Erythroblast (primary cell): ENCODE measurements around the gene PDGFD.

ENCODE experiments used
- GATA1 ChIP-seq: IDR thresholded peaks from 2 replicates; pipeline ENCODE4 v1.6.1; 2011; ENCODE audit warnings: low read depth, mild to moderate bottlenecking, control low read depth, low read length, moderate library complexity
- POLR2A ChIP-seq: IDR thresholded peaks from 2 replicates; pipeline ENCODE4 v1.6.1; 2011; ENCODE audit warnings: mild to moderate bottlenecking, low read length

GRCh38 chr11:104075706-104076105, 88.2 kb downstream of the PDGFD start:
- no peak for TF ChIP-seq POLR2A
- no peak for TF ChIP-seq GATA1
